K562 (cell line): Measurements from ENCODE around the gene HES5. TPM values are rescaled to one million over a fixed set of nuclear protein-coding genes. Genes with fewer than 3 reads are reported as not detected.
A peak's percentile ranks its signal among the peaks of the same experiment; 100 is the strongest.

Source experiments
- BRF2 ChIP-seq: IDR thresholded peaks from 3 replicates; pipeline ENCODE4 v1.6.1; 2011; ENCODE audit warnings: borderline replicate concordance, mild to moderate bottlenecking; ENCODE audit not compliant: insufficient read length, insufficient read depth
- CBX3 ChIP-seq, 2 experiments: IDR thresholded peaks; 1 replicate in 1 of 2; 2 replicates in 1 of 2; pipeline ENCODE4 v1.6.1; 2012; ENCODE audit warnings: inconsistent platforms in 2 of 2, low read length in 2 of 2, borderline replicate concordance in 1 of 2, control low read depth in 1 of 2
- ELF4 ChIP-seq: fragments of 450-650 bp; formaldehyde crosslinking; IDR thresholded peaks from 2 replicates; pipeline ENCODE4 v1.4.0; 2022; ENCODE audit warnings: missing genetic modification characterization
- NCOA4 ChIP-seq: fragments of 450-650 bp; IDR thresholded peaks from 2 replicates; pipeline ENCODE4 v1.6.1; 2018; ENCODE audit warnings: mild to moderate bottlenecking; ENCODE audit not compliant: partially characterized antibody
- RB1 ChIP-seq: fragments of 450-650 bp; IDR thresholded peaks from 2 replicates; pipeline ENCODE4 v1.6.1; 2017; ENCODE audit warnings: low read depth, mild to moderate bottlenecking
- SMAD4 ChIP-seq: fragments of 250-450 bp; sonication (Bioruptor Pico); conservative IDR thresholded peaks from 2 replicates; pipeline ENCODE4 v1.8.0; 2021; ENCODE audit warnings: inconsistent platforms, mild to moderate bottlenecking, moderate library complexity
- SUPT5H ChIP-seq: fragments of 450-650 bp; IDR thresholded peaks from 2 replicates; pipeline ENCODE4 v1.6.1; 2016
- TAF7 ChIP-seq: fragments of 450-650 bp; IDR thresholded peaks from 2 replicates; pipeline ENCODE4 v1.6.1; 2016; ENCODE audit warnings: missing genetic modification characterization, missing compliant biosample characterization
- ZBTB17 ChIP-seq: fragments of 450-650 bp; formaldehyde crosslinking; IDR thresholded peaks from 2 replicates; pipeline ENCODE4 v1.4.0; 2020; ENCODE audit warnings: mild to moderate bottlenecking
- ZBTB8A ChIP-seq: fragments of 450-650 bp; IDR thresholded peaks from 2 replicates; pipeline ENCODE4 v1.6.1; 2018; ENCODE audit warnings: mild to moderate bottlenecking, moderate library complexity; ENCODE audit not compliant: partially characterized antibody
- ZNF639 ChIP-seq, 2 experiments: fragments of 200-800 bp in 1 of 2; sonication (Bioruptor generic) in 1 of 2; sonication (generic) in 1 of 2; formaldehyde crosslinking in 1 of 2; IDR thresholded peaks in 1 of 2; conservative IDR thresholded peaks in 1 of 2; 2 replicates each; pipeline versions ENCODE4 v1.5.0 to v1.6.1; 2016 to 2020; ENCODE audit warnings: missing compliant biosample characterization in 1 of 2, missing genetic modification characterization in 1 of 2, missing genetic modification reagents in 1 of 2
- polyA plus RNA-seq, 8 experiments: library from polyadenylated mRNA; depleted of rRNA in 4 of 8; stranded (reverse) in 5 of 8; unstranded in 3 of 8; fragments of >200 nt; fragmentation: Nextera tagmentation in 2 of 8; fragmentation: Illumina TruSeq in 1 of 8; extraction: Ambion mirVana in 2 of 8; extraction: Trizol in 1 of 8; gene quantifications; 2 replicates each; pipeline versions ENCODE4 v1.2.1 to v1.2.3, GENCODE V29; 2011 to 2014; ENCODE audit warnings: inconsistent platforms in 1 of 8, missing spikeins in 1 of 8
- total RNA-seq, 7 experiments: library from RNA; depleted of rRNA in 6 of 7; stranded (reverse); fragments of >200 nt in 6 of 7; fragmentation: Illumina TruSeq in 2 of 7; extraction: Trizol in 2 of 7; gene quantifications; 2 replicates each; pipeline versions ENCODE4 v1.2.1 to v1.2.3, GENCODE V29; 2011 to 2021; ENCODE audit warnings: low replicate concordance in 1 of 7
- TF ChIP-seq, protein P1 (sequence below), 2 experiments: fragments of 450-650 bp; IDR thresholded peaks; 2 replicates each; pipeline ENCODE4 v1.6.1; 2018; ENCODE audit warnings: mild to moderate bottlenecking in 2 of 2, low read depth in 1 of 2; ENCODE audit not compliant: partially characterized antibody in 2 of 2
- TF ChIP-seq, protein P2 (sequence below): fragments of 250-450 bp; sonication (Bioruptor Pico); IDR thresholded peaks from 2 replicates; pipeline ENCODE4 v1.5.0; 2020; ENCODE audit warnings: mild to moderate bottlenecking, borderline replicate concordance
- TF ChIP-seq, protein P3 (sequence below): fragments of 450-650 bp; IDR thresholded peaks from 2 replicates; pipeline ENCODE4 v1.7.1; 2018; ENCODE audit warnings: mild to moderate bottlenecking, low read depth; ENCODE audit not compliant: partially characterized antibody

HES5 gene
- total and polyA plus RNA-seq, 9 of the 15 experiments (the other 6 are each of a cell fraction or from before 2014, with no cell fraction given) = not detected

GRCh38 chr1:2555634-2556276 lies 25.7 kb upstream of the HES5 start (continued):
- TF ChIP-seq, protein P1, sequence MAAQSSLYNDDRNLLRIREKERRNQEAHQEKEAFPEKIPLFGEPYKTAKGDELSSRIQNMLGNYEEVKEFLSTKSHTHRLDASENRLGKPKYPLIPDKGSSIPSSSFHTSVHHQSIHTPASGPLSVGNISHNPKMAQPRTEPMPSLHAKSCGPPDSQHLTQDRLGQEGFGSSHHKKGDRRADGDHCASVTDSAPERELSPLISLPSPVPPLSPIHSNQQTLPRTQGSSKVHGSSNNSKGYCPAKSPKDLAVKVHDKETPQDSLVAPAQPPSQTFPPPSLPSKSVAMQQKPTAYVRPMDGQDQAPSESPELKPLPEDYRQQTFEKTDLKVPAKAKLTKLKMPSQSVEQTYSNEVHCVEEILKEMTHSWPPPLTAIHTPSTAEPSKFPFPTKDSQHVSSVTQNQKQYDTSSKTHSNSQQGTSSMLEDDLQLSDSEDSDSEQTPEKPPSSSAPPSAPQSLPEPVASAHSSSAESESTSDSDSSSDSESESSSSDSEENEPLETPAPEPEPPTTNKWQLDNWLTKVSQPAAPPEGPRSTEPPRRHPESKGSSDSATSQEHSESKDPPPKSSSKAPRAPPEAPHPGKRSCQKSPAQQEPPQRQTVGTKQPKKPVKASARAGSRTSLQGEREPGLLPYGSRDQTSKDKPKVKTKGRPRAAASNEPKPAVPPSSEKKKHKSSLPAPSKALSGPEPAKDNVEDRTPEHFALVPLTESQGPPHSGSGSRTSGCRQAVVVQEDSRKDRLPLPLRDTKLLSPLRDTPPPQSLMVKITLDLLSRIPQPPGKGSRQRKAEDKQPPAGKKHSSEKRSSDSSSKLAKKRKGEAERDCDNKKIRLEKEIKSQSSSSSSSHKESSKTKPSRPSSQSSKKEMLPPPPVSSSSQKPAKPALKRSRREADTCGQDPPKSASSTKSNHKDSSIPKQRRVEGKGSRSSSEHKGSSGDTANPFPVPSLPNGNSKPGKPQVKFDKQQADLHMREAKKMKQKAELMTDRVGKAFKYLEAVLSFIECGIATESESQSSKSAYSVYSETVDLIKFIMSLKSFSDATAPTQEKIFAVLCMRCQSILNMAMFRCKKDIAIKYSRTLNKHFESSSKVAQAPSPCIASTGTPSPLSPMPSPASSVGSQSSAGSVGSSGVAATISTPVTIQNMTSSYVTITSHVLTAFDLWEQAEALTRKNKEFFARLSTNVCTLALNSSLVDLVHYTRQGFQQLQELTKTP (IDR thresholded peaks at IDR 0.05; ENCODE audit: low read depth in 1 of 2, partially characterized antibody in 2 of 2) = no peak
- TF ChIP-seq, protein P2, sequence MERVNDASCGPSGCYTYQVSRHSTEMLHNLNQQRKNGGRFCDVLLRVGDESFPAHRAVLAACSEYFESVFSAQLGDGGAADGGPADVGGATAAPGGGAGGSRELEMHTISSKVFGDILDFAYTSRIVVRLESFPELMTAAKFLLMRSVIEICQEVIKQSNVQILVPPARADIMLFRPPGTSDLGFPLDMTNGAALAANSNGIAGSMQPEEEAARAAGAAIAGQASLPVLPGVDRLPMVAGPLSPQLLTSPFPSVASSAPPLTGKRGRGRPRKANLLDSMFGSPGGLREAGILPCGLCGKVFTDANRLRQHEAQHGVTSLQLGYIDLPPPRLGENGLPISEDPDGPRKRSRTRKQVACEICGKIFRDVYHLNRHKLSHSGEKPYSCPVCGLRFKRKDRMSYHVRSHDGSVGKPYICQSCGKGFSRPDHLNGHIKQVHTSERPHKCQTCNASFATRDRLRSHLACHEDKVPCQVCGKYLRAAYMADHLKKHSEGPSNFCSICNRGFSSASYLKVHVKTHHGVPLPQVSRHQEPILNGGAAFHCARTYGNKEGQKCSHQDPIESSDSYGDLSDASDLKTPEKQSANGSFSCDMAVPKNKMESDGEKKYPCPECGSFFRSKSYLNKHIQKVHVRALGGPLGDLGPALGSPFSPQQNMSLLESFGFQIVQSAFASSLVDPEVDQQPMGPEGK (CRISPR knock-in tag) = no peak
- TF ChIP-seq SMAD4 (CRISPR knock-in tag) (no peak), ZNF639 (CRISPR knock-in tag; conservative IDR thresholded peaks at IDR 0.05 in 1 of 2, IDR thresholded peaks at IDR 0.05 in 1 of 2) (0 out of 4 replicates have a peak, but pooled peaks of 1 of the 2 experiments have one; percentile 18), ZBTB17 (peak; percentile 54), NCOA4 (no peak), TAF7 (tag) (no peak), SUPT5H (no peak), ZBTB8A (no peak), CBX3 (IDR thresholded peaks at IDR 0.05; ENCODE audit: borderline replicate concordance in 1 of 2, low read length in 2 of 2) (no peak), ELF4 (CRISPR knock-in tag) (peak; percentile 37; the same call in 1 of the 2 replicates), RB1 (no peak), BRF2 (no peak)
- TF ChIP-seq, protein P3, sequence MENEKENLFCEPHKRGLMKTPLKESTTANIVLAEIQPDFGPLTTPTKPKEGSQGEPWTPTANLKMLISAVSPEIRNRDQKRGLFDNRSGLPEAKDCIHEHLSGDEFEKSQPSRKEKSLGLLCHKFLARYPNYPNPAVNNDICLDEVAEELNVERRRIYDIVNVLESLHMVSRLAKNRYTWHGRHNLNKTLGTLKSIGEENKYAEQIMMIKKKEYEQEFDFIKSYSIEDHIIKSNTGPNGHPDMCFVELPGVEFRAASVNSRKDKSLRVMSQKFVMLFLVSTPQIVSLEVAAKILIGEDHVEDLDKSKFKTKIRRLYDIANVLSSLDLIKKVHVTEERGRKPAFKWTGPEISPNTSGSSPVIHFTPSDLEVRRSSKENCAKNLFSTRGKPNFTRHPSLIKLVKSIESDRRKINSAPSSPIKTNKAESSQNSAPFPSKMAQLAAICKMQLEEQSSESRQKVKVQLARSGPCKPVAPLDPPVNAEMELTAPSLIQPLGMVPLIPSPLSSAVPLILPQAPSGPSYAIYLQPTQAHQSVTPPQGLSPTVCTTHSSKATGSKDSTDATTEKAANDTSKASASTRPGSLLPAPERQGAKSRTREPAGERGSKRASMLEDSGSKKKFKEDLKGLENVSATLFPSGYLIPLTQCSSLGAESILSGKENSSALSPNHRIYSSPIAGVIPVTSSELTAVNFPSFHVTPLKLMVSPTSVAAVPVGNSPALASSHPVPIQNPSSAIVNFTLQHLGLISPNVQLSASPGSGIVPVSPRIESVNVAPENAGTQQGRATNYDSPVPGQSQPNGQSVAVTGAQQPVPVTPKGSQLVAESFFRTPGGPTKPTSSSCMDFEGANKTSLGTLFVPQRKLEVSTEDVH = no peak
